Nephron progenitor cell (in vitro differentiated cells): ENCODE results near the gene CAMTA1.

ENCODE experiments used
- DNase-seq: peaks from one replicate; pipeline ENCODE4 v3.0.0; 2021
- H3K27ac Mint-ChIP-seq: 2 replicates; pipeline ENCODE4 v1.8.0; 2021; ENCODE audit warnings: mild to moderate bottlenecking, moderate library complexity, mixed read lengths
- H3K27me3 Mint-ChIP-seq: 2 replicates; pipeline ENCODE4 v1.8.0; 2021; ENCODE audit warnings: mild to moderate bottlenecking, low read depth, mixed read lengths; ENCODE audit not compliant: poor library complexity
- H3K36me3 Mint-ChIP-seq: 2 replicates; pipeline ENCODE4 v1.8.0; 2021; ENCODE audit warnings: low read depth, mixed read lengths
- H3K4me1 Mint-ChIP-seq: 2 replicates; pipeline ENCODE4 v1.8.0; 2021; ENCODE audit warnings: mixed read lengths
- H3K4me3 Mint-ChIP-seq: 2 replicates; pipeline ENCODE4 v1.8.0; 2021; ENCODE audit warnings: mild to moderate bottlenecking, moderate library complexity, mixed read lengths
- H3K9me3 Mint-ChIP-seq: 2 replicates; pipeline ENCODE4 v1.8.0; 2021; ENCODE audit warnings: mild to moderate bottlenecking, moderate library complexity, mixed read lengths
- TF ChIP-seq, protein P1 (sequence below): fragments of 200-600 bp; sonication (generic); IDR thresholded peaks from 2 replicates; pipeline ENCODE4 v1.5.0; 2021; ENCODE audit warnings: antibody characterized with exemption

CAMTA1 gene

DNA sequence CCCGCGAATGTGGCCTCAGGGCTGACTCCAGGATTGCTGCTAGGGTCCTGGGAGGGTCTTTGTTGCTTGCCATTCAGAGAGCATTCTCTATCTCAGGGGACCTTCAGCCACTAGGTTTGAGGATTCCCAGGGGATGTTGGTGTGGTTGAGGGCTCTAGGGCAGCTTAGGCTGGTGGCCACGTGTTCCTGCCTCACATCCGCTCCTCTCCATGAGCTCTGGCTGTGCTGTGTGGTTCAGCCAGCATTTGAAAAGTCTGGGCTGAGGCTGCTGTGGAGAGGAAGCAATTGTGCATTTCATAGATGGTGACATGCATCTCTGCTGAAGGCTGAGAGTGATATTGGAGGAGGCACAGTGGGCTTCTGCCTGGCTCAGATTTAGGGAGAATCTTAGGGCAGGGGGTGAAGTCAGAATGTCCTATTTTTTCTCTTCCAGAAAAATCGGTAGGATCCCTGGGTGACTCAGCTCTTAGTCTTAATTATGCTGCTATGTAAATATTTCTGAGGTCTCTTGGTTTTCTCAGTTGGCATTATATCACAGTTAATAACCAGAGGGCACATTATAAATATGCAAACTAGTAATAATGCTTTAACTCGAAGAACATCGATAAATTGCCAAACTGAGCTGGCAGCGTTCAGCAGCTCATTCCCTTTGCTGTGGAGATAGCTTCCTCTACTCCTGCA lies 182.3 kb downstream of the CAMTA1 start:
- no peak for DNase-seq
- no peak overlapping the region for H3K4me3 Mint-ChIP-seq
- H3K4me1 Mint-ChIP-seq = peaks cover 63% of the 10 kb centered on the region
- no peaks in the 10 kb centered on the region for H3K36me3 Mint-ChIP-seq
- H3K9me3 Mint-ChIP-seq = no peaks in the 10 kb centered on the region
- no peak overlapping the region for H3K27ac Mint-ChIP-seq
- TF ChIP-seq, protein P1, sequence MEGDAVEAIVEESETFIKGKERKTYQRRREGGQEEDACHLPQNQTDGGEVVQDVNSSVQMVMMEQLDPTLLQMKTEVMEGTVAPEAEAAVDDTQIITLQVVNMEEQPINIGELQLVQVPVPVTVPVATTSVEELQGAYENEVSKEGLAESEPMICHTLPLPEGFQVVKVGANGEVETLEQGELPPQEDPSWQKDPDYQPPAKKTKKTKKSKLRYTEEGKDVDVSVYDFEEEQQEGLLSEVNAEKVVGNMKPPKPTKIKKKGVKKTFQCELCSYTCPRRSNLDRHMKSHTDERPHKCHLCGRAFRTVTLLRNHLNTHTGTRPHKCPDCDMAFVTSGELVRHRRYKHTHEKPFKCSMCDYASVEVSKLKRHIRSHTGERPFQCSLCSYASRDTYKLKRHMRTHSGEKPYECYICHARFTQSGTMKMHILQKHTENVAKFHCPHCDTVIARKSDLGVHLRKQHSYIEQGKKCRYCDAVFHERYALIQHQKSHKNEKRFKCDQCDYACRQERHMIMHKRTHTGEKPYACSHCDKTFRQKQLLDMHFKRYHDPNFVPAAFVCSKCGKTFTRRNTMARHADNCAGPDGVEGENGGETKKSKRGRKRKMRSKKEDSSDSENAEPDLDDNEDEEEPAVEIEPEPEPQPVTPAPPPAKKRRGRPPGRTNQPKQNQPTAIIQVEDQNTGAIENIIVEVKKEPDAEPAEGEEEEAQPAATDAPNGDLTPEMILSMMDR = no peak
- peaks cover 8% of the 10 kb centered on the region for H3K27me3 Mint-ChIP-seq

DNA sequence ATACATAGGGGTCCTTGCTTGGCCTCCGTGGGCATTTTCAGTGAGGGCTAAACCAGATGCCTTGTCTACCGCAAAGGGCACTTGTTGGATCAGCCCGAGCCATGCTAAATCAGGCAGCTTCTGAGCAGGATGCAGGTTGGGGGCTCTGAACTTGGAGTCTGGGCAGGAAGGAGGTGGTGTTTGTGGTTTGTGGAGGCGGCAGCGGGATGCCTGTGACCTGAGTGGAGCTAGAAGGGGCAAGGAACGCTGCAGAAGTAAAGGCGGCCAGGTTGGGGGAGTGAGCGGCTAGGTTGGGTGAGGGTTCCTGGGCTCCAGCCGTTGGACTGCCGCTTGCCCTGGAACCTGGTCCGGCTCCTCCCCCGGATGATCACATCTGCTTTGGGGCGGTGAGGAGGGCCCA lies 183.9 kb downstream of the CAMTA1 start:
- DNase-seq = no peak

DNA sequence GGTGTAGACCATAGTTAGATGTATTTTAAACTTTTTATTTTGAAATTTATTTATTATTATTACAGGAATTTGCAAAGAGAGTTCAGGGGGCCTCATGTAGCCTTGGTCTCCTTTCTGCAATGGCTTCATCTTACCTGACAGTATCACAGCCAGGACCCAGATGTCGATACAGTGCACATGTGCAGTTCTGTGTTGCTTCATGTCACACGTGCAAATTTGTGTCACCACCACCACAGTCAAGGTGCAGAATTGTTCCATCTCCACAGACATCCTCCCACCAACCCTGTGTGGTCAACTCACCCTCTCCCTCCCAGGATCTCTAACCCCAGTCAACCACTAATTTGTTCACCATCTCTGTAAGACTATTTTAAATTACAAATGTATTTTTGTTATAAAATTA lies 184.5 kb downstream of the CAMTA1 start:
- Mint-ChIP-seq H3K27me3 (peaks cover 13% of the 10 kb centered on the region), H3K36me3 (no peaks in the 10 kb centered on the region), H3K27ac (no peak overlapping the region), H3K9me3 (no peaks in the 10 kb centered on the region), H3K4me1 (peaks cover 55% of the 10 kb centered on the region), H3K4me3 (no peak overlapping the region)
- TF ChIP-seq, protein P1 = no peak
- DNase-seq = no peak

More for the DNA sequence above, 183.9 kb downstream of the CAMTA1 start:
- H3K36me3 Mint-ChIP-seq = no peaks in the 10 kb centered on the region
- H3K27me3 Mint-ChIP-seq = peaks cover 13% of the 10 kb centered on the region
- H3K4me1 Mint-ChIP-seq = peaks cover 59% of the 10 kb centered on the region
- TF ChIP-seq, protein P1 = no peak
- H3K4me3 Mint-ChIP-seq = no peak overlapping the region
- no peaks in the 10 kb centered on the region for H3K9me3 Mint-ChIP-seq
- no peak overlapping the region for H3K27ac Mint-ChIP-seq

DNA sequence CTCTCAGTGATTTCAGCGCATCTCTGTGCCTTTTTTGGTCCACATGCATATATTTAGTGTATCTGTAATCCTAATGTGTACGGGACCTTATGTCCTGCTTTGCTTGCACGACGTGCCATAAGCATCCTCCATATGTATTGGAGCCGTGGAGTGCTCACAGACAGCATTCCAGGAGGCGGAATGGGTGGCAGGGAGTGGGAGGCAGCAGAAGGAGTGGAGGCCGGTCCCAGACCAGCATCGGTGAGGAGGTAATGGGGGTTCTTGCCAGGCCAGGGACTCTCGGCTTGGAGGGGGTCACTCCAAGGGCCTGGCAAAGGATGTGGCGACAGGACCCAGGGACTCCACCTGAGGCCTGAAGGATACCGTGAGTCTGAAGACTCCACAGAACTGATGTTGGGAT lies 185.0 kb downstream of the CAMTA1 start:
- Mint-ChIP-seq H3K4me1 (peaks cover 55% of the 10 kb centered on the region), H3K27me3 (peaks cover 14% of the 10 kb centered on the region), H3K36me3 (no peaks in the 10 kb centered on the region), H3K4me3 (no peak overlapping the region), H3K27ac (no peak overlapping the region), H3K9me3 (peaks cover 3% of the 10 kb centered on the region)
- DNase-seq = no peak
- TF ChIP-seq, protein P1 = no peak

DNA sequence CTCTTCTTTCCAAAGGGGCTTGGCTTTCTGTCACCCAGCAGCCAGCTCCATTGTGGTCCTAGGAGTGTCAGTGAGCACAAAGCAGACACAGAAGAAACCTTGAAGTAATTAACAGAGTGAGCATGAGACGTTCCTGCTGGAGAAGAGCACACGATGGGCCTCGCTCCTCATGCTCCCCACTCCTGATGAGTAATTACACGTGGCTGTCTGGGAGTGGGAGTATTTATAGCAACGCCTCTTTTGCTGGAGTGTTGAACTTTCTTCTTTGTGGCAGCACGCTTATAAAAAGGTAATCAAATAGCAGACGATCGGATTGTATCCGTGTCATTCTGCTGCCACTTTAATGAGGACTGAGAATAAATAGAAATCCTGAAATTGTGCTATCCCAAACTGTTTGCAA lies 185.8 kb downstream of the CAMTA1 start:
- TF ChIP-seq, protein P1 = no peak
- H3K27ac Mint-ChIP-seq = no peak overlapping the region

DNA sequence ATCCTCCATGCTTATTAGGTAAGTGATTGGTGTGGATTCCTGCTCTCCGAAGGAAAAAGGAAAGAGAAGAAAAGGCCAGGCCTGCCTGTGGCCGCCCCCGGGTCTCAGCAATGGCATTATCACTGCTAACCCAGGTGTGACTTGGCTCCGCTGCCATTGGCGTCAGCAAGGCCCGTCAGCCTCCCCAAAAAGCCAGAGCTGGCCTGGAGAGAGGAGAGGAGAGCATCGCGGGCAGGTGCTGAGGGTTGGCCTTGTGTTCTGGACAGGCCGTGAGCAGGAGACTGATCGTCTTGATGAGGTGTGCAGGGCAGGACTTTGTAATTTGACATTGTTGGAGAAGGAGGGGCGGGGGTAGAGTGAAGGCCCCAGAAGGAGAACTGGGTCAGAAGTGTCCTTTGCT lies 186.4 kb downstream of the CAMTA1 start:
- TF ChIP-seq, protein P1 = no peak
- H3K9me3 Mint-ChIP-seq = peaks cover 16% of the 10 kb centered on the region
- no peak for DNase-seq
- H3K4me3 Mint-ChIP-seq = no peak overlapping the region
- H3K27ac Mint-ChIP-seq = peak overlapping the region; percentile 6
- H3K4me1 Mint-ChIP-seq = peaks cover 44% of the 10 kb centered on the region
- peaks cover 9% of the 10 kb centered on the region for H3K36me3 Mint-ChIP-seq
- H3K27me3 Mint-ChIP-seq = peaks cover 22% of the 10 kb centered on the region

More for the DNA sequence above, 185.8 kb downstream of the CAMTA1 start:
- peaks cover 10% of the 10 kb centered on the region for H3K9me3 Mint-ChIP-seq
- H3K4me3 Mint-ChIP-seq = no peak overlapping the region
- peaks cover 19% of the 10 kb centered on the region for H3K27me3 Mint-ChIP-seq
- H3K36me3 Mint-ChIP-seq = peaks cover 3% of the 10 kb centered on the region
- H3K4me1 Mint-ChIP-seq = peaks cover 49% of the 10 kb centered on the region
- DNase-seq = no peak
